ENCODE data around the gene FAM83F.

DNA sequence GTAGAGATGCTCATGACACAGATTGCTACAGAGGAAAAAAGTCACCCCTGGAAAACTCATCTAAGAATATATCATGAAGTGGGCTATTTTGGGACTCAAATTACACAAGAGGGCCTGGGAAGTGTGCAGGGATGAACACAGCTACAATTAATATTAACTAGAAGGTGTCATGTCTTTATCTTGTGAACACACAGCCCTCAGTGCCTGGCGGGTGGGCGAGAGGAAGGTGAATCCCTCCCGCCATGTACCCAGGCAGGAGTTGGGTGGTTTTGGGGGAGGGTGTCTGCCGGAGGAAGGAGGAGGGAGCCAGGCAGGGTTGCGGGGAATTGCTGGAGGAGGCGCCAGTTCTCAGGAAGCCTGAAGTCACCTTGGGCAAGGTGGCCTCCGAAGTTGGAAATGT, 5.1 kb upstream of the FAM83F start:
- TF ChIP-seq, protein P1, sequence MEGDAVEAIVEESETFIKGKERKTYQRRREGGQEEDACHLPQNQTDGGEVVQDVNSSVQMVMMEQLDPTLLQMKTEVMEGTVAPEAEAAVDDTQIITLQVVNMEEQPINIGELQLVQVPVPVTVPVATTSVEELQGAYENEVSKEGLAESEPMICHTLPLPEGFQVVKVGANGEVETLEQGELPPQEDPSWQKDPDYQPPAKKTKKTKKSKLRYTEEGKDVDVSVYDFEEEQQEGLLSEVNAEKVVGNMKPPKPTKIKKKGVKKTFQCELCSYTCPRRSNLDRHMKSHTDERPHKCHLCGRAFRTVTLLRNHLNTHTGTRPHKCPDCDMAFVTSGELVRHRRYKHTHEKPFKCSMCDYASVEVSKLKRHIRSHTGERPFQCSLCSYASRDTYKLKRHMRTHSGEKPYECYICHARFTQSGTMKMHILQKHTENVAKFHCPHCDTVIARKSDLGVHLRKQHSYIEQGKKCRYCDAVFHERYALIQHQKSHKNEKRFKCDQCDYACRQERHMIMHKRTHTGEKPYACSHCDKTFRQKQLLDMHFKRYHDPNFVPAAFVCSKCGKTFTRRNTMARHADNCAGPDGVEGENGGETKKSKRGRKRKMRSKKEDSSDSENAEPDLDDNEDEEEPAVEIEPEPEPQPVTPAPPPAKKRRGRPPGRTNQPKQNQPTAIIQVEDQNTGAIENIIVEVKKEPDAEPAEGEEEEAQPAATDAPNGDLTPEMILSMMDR (IDR thresholded peaks at IDR 0.05; ENCODE audit: insufficient read depth, low read length, poor library complexity, severe bottlenecking), result no peak
- no peak for TF ChIP-seq EZH2phosphoT487 (conservative IDR thresholded peaks at IDR 0.05; ENCODE audit: low read length)
